NCI-H2227 (cell line): ENCODE measurements around the gene DOCK2.
A peak's percentile ranks its signal among the peaks of the same experiment; 100 is the strongest.
"Not testable (repeated sequence)": the region's sequence is repeated elsewhere in the genome, so short reads cannot be mapped to it uniquely, and the experiment has no call there.

ENCODE experiments used
- DNase-seq: peaks from one replicate; lab custom pipeline; 2025; ENCODE audit not compliant: unreplicated experiment; lab: John Stamatoyannopoulos, UW

Gene DOCK2

DNA sequence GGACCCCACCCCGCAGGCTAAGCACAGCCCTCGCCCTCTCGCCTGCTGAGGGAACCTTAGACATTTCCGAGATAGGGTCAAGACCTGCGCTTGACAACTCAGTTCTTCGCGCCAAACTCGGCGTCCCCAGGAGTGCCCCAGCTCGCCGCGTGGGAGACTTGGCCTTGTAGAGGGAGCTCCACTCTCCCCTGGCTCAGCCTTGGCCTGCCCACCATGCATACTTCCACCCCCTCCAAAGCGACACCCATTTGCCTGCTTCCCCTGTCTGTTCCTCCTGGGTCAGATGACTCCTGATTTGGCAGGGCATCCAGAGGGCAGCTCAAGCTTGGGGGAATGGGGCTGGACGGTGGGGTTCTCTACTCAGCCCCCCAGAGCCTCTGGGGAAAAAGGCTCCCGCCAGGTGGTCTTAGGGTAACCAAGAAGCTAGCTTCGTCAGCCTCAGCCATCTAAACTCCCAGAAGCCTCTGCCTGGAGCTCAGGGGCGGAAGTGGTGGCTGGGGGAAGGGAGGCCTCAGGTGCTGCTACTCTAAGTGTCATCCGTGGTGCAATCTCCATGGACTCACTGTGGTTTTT, 560 bp downstream of the DOCK2 start:
- no peak for DNase-seq

- DNase-seq = no peak
Observed at GRCh38 chr5:169641253-169641652, 4.2 kb downstream of the DOCK2 start.

GRCh38 chr5:169646856-169647255, 9.8 kb downstream of the DOCK2 start:
- no peak for DNase-seq

- no peak for DNase-seq
Observed at GRCh38 chr5:169647566-169647965, 10.5 kb downstream of the DOCK2 start.

GRCh38 chr5:169648725-169649310, 11.7 kb downstream of the DOCK2 start:
- DNase-seq = peak; percentile 34

DNA sequence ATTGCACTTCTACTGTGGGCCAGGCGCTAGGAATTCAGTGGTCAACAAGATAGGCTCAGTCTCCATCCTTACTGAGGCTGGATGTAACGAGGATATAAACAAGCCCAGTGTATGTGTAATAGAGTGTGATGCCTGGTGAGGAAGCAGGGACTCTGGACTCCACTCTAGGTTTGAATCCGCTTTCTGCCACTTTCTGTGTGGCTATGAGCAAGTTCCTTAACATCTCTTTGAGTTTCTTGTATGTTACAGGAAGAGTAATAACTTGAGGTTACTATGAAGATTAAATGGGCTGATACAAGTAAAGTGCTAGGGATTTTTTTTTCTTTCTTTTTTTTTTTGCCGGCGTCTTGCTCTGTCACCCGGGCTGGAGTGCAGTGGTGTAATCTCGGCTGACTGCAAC, 12.4 kb downstream of the DOCK2 start:
- DNase-seq = no peak

DNA sequence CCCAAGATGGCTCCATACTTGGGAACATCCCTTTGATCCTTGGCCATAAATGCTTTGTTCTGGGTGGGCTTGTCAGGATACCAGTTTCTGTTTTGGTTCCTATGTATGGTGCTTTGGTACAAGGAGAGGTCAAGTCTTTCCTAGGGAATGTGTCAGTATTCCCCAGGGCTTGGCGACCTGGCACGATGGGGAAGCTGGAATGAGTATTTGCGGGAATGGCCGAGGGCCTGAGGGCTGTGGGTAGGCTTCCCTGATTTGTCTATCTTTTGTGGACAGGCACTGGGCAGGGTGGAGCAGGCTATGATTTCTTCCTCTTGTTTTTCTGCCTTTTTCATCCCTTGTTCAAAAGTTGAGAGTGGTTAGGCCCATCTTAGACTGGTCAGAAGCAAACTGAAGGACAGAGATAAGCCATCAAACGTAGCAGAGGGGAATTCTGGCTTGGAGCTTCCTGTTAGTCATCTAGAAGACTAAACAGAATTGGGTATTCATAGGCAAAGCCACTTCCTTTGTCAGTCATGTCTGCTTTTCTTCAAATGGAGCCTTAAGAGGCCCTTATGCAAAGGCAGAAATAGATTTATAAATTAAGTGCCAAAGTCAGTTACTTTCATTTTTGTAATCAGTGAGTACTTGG, 13.7 kb downstream of the DOCK2 start:
- no peak for DNase-seq

DNA sequence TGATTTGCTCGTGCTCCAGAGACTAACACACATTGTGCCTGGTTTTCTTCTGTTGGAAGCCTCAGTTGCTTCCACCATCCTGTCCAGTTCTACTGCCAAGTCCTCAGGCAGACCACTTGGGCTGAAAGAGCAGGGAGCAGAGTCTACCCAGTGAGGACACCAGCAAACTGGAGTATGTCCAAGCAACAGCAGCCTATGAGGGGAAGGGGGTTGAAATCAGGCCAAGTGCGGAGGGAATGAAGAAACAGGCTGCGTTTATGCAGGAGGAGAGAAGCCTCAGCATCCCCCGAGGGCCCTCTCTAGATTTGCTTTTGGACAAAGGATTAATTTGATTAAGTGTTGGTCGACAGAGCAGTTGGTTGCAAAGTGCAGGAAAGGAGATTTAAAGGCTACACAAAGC, 14.5 kb downstream of the DOCK2 start:
- no peak for DNase-seq

DNA sequence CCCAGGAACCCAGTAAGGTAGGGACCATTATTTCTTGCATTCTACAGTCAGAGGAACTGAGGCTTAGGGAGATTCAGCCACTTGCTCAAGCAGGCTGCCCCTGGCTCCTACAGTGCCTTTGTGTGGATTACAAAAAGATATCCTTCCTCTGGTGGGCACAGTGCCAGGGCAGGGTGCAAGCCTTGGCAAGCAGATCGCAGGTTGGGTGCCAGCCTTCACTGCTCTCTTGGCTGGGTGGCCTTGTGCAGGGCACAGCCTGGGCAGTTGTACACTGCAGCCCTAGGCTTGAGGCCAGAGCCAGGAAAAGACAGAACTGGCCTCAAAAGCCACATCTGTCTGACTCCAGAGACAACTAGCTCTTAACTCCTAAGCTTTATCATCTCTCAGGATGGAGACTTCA, 15.0 kb downstream of the DOCK2 start:
- no peak for DNase-seq

DNA sequence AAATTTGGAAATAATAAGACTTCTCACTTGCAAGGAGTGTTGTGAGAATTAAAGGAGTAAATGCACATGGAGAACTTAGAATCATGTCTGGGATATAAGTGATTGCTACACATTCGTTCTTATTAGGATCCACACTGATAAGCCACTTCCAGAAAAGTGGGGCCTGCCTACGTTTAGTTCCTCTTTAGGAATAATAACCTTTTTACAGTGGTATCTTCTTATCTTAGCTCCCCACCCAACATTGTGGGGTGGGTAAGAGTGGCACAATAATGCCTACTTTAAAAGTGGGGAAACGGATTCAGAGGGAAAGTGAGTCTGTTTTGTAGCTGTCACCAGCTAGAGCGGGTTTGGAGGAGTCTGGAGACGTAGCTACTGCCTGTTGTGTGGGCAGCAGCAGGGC, 16.0 kb downstream of the DOCK2 start:
- no peak for DNase-seq

DNA sequence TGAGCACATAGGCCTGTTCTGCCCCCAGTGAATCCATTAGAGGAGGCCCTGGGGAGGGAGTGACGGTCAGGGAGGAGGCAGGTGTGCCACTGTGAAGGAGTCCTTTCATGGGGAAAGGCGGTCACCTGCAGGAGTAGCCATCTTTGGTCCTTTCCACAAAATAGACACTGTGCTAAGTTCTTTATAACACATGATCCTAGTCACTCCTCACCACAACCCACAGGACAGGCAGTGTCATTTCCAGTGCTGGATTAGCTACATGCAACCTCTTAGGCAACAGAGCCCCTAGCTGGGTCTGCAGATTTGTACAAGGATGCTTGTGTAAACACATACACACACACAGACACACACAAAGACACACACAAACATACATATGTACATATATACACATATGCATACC, 18.3 kb downstream of the DOCK2 start:
- DNase-seq = no peak

DNA sequence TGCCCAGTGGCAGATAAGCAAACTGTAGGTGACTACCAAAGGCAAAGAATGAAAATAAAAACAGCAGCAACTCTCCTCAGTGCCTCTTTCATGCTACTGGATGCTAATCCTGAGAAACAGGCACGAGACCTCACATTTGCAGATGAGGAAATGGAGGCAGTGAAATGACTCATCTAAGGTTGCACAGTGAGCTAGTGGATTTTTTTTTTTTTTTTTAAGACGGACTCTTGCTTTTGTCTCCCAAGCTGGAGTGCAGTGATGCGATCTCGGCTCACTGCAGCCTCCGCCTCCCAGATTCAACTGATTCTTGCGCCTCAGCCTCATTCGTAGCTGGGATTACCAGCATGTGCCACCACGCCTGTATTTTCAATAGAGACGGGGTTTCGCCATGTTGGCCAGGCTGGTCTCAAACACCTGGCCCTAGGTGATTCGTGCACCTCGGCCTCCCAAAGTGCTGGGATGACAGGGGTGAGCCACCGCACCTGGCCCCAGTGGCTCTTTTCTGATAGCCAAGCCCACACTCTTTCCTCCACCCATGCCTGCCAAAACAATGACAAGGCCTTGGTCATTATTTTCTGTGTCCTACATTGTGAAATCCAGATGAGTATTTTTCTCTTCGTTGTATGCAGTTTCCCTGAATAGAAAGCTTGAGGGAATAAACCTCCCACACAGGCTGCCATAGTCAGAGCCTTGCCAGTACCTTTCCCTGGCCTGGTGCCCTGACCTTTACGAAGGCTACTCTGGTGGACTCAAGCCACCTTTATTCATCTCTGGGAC, 19.2 kb downstream of the DOCK2 start:
- no peak for DNase-seq

GRCh38 chr5:169657127-169657526, 20.1 kb downstream of the DOCK2 start:
- DNase-seq = no peak

GRCh38 chr5:169662451-169662850, 25.4 kb downstream of the DOCK2 start:
- DNase-seq = not testable (repeated sequence)

DNA sequence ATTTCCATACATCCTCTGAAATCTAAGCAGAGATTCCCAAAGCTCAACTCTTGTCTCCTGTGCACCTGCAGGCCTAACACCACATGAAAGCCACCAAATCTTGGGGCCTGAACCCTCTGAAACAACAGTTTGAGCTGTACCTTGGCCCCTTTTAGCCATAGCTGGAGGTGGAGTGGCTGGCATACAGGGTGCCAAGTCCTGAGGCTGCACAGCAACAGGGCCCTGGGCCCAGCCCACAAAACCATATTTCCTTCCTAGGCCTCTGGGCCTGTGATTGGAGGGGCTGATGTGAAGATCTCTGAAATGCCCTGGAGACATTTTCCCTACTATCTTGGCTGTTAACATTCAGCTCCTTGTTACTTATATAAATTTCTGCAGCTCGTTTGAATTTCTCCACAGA, 26.5 kb downstream of the DOCK2 start:
- no peak for DNase-seq

- no peak for DNase-seq
Observed at GRCh38 chr5:169666365-169666764, 29.3 kb downstream of the DOCK2 start.

- DNase-seq = peak; percentile 42
Observed at GRCh38 chr5:169667896-169668674, 31.0 kb downstream of the DOCK2 start.

DNA sequence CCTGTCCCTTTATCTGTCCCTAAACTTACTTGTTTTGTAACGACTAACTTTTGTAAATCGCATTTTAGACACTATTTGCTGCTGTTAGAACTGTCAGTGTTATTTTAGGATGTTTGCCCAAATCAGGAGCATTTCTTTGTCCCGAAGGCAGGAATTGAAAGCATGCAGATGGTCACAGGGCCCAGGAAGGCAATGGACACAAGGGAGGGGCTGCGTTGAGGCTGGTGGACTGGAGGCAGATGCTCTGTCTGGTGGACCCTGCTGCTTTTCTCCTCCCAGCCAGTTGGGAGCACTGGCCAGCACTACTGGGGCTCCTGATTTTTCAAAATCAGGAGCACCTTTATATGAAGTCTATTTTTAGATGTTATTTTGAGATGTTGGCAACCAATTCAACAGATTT, 31.7 kb downstream of the DOCK2 start:
- DNase-seq = peak; percentile 2

GRCh38 chr5:169670769-169671525, 33.9 kb downstream of the DOCK2 start:
- DNase-seq = no peak

- DNase-seq = no peak
Observed at GRCh38 chr5:169682026-169682425, 45.0 kb downstream of the DOCK2 start.

DNA sequence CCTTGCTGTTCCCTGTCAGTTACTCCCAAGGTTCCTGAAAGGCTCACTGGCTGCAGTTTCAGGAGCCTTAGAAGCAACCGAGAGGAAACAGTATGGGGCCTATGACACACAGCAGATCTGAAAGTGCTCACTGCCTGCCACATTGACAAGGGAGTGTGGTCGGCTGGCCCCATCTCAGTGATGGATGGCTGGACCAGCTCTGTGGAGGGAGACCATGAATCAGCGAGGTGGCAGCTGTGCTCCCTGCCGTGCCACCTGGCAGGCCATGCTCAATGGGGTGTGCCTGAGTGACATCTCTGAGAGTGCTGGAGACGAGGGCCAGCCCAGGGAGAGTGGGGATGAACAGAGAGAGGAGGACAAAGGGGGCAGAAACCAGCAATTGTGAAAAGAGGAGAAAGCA, 49.1 kb downstream of the DOCK2 start:
- no peak for DNase-seq
